SK-N-MC (cell line): ENCODE data around the gene OSBPL1A.

Experiments
- EZH2 ChIP-seq: fragments of 200-600 bp; sonication (generic); IDR thresholded peaks from one replicate; pipeline ENCODE4 v1.6.1; 2017; ENCODE audit warnings: antibody characterized with exemption
- FOXP2 ChIP-seq: optimal IDR thresholded peaks from 2 replicates; pipeline ENCODE3; 2011; ENCODE audit warnings: mild to moderate bottlenecking, moderate library complexity; ENCODE audit not compliant: insufficient read depth; ENCODE audit errors: extremely low read length, control extremely low read depth
- POLR2AphosphoS5 ChIP-seq: IDR thresholded peaks from 2 replicates; pipeline ENCODE4 v1.6.1; 2012; ENCODE audit warnings: mild to moderate bottlenecking, low read depth, low read length, borderline replicate concordance

- TF ChIP-seq POLR2AphosphoS5 (no peak), EZH2 (no peak), FOXP2 (no peak)
Measured at GRCh38 chr18:24366328-24366727, 31.3 kb downstream of the OSBPL1A start.
